Activated gamma-delta T cell treated with anti-CD3 and anti-CD28 coated beads, Interleukin-2, amount 50 U/mL, for 16 hours (primary cell): ENCODE data around the gene NPIPB2.

Experiments used
- DNase-seq: peaks from one replicate; pipeline ENCODE4 v3.0.0-alpha.2; 2020; ENCODE audit warnings: low read depth

NPIPB2 gene

GRCh38 chr16:11901091-11901490, 40.8 kb downstream of the NPIPB2 start:
- DNase-seq: no peak

DNA sequence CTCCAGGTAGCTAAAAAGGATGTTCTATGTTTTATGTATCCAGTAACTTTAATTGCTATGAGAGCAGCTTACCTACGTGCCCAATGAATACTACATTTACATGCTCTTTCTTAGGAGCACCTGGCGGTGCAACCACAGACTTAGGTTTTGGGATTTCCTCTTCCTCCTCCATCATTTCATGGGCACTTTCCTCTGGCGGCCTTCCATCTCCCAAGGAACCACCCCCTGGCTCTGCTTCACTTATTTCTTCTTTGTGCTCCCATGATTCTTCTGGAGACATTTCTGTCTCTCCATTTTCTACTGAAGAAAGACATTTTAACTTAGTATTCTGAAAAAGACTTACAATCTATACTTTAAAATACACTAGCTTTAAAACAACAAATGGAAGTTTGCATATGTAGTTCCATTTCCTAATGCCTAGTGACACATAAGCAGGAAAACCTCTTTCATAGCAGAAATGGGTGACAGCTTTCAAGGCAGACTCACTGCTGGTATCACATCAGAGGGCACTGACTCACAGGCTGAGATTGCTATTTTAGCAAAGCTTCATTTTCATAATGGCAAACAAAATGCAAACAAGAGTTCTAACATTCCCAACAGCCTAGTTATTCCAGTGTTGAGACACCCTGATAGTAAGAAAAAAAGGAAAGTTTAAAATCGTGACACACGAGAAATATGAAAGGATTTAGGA, 45.2 kb downstream of the NPIPB2 start:
- no peak for DNase-seq

- no peak for DNase-seq
Measured at GRCh38 chr16:11893571-11893970, 48.3 kb downstream of the NPIPB2 start.

DNA sequence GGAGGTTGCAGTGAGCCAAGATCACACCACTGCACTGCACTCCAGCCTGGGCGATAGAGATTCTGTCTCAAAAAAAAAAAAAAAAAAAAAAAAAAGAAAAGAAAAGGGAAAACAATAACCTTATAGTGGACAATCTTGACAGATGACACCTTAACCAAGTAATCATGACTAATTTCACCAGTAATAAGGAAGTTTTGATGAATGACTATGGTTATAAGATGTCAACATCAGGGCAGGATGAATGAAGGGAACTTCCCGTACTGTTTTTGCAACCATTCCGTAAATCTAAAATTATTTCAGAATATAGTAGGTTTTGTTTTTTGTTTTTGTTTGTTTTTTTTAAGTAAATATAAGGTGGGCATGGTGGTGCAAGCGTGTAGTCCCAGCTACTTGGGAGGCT, 49.1 kb downstream of the NPIPB2 start:
- no peak for DNase-seq

GRCh38 chr16:11890231-11890965, 51.4 kb downstream of the NPIPB2 start:
- no peak for DNase-seq

- no peak for DNase-seq
Measured at GRCh38 chr16:11886881-11887280, 55.0 kb downstream of the NPIPB2 start.

DNA sequence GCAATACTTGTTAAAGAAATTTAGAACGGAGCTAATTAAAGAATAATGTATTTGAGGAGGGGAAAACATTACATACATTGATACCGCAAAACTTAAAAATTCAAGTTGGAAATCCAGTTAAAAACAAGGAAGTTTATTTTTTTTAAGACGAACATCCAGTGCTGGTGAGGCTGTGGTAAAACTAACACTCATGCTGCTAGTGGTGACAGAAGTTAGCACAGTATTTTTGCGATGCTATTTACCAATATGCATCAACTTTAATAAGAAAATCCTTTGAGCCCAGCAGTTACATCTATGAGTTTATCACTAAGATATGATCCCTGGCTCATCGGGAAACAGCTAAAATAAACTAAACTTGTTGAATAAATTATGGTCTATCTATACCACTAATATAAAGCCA, 57.8 kb downstream of the NPIPB2 start:
- no peak for DNase-seq

DNA sequence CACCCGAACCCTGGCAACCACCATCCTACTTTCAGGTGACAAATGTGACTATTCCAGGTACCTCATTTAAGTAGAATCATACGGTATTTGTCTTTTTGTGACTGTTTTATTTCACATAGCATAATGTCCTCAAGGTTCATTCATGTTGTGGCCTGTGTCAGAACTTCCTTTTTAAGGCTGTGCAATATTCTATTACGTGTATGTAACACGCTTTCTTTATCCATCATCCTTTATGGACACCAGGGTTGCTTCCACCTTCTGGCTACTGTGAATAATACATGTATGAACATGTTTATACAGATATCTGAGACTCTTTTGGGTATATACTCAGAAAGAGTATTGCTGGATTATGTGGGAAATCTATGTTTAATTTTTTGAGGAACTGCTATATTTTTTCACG, 61.8 kb downstream of the NPIPB2 start:
- no peak for DNase-seq

- no peak for DNase-seq
Measured at GRCh38 chr16:11877374-11877773, 64.5 kb downstream of the NPIPB2 start.
